ENCODE measurements around the gene TNFSF12.

- TF ChIP-seq TOX (CRISPR knock-in tag; IDR thresholded peaks at IDR 0.05; ENCODE audit: borderline replicate concordance) = no peak
- TF ChIP-seq PATZ1 (CRISPR knock-in tag; IDR thresholded peaks at IDR 0.05; ENCODE audit: borderline replicate concordance) = no peak
- TF ChIP-seq ZFP3 (CRISPR knock-in tag; IDR thresholded peaks at IDR 0.05) = no peak
- no peak for TF ChIP-seq OSR1 (CRISPR knock-in tag; IDR thresholded peaks at IDR 0.05)
- TF ChIP-seq ZNF70 (CRISPR knock-in tag; IDR thresholded peaks at IDR 0.05) = no peak
- TF ChIP-seq TCF4 (CRISPR knock-in tag; IDR thresholded peaks at IDR 0.05; ENCODE audit: borderline replicate concordance) = no peak
- no peak for TF ChIP-seq GLIS3 (CRISPR knock-in tag; IDR thresholded peaks at IDR 0.05)
- TF ChIP-seq ZC3H10 (CRISPR knock-in tag; IDR thresholded peaks at IDR 0.05) = no peak
- TF ChIP-seq ZNF8 (CRISPR knock-in tag; IDR thresholded peaks at IDR 0.05) = no peak
- no peak for TF ChIP-seq CSDC2 (CRISPR knock-in tag; IDR thresholded peaks at IDR 0.05)
- no peak for TF ChIP-seq PPARA (CRISPR knock-in tag; IDR thresholded peaks at IDR 0.05; ENCODE audit: borderline replicate concordance)
- no peak for TF ChIP-seq ZFP30 (CRISPR knock-in tag; IDR thresholded peaks at IDR 0.05)
- no peak for TF ChIP-seq ISL1 (CRISPR knock-in tag; IDR thresholded peaks at IDR 0.05)
Observed at GRCh38 chr17:7570351-7570750, 21.5 kb downstream of the TNFSF12 start.
